ENCODE data around the gene CDK17. TPM values are rescaled to one million over a fixed set of nuclear protein-coding genes. Genes with fewer than 3 reads are reported as not detected.
A peak's percentile ranks its signal among the peaks of the same experiment; 100 is the strongest.

The CDK17 gene
- total RNA-seq, 1 donor from 2014 or later, result 112 TPM

- H3K9me3 Mint-ChIP-seq (ENCODE audit: unreplicated experiment), result no peaks in the 10 kb centered on the region
- peaks cover 47% of the 10 kb centered on the region for H3K4me1 Mint-ChIP-seq (ENCODE audit: unreplicated experiment)
- peak; percentile 57 for DNase-seq (ENCODE audit: low spot score)
- H3K36me3 Mint-ChIP-seq (ENCODE audit: low read depth, unreplicated experiment), result peaks cover 11% of the 10 kb centered on the region
- H3K27ac Mint-ChIP-seq (ENCODE audit: unreplicated experiment), result peak overlapping the region; percentile 98
- no peak for TF ChIP-seq CTCF (IDR thresholded peaks at IDR 0.05; ENCODE audit: unreplicated experiment)
- peaks cover 21% of the 10 kb centered on the region for H3K27me3 Mint-ChIP-seq (ENCODE audit: unreplicated experiment)
- peak overlapping the region; percentile 100 for H3K4me3 Mint-ChIP-seq (ENCODE audit: unreplicated experiment)
Observed at GRCh38 chr12:96399120-96399918, 920 bp downstream of the CDK17 start.

- Mint-ChIP-seq H3K4me1 (ENCODE audit: unreplicated experiment) (peaks cover 43% of the 10 kb centered on the region), H3K27ac (ENCODE audit: unreplicated experiment) (peak overlapping the region; percentile 98), H3K27me3 (ENCODE audit: unreplicated experiment) (peaks cover 21% of the 10 kb centered on the region), H3K4me3 (ENCODE audit: unreplicated experiment) (peak overlapping the region; percentile 100), H3K9me3 (ENCODE audit: unreplicated experiment) (no peaks in the 10 kb centered on the region), H3K36me3 (ENCODE audit: low read depth, unreplicated experiment) (peaks cover 11% of the 10 kb centered on the region)
- no peak for DNase-seq (ENCODE audit: low spot score)
- no peak for TF ChIP-seq CTCF (IDR thresholded peaks at IDR 0.05; ENCODE audit: unreplicated experiment)
Observed at GRCh38 chr12:96398424-96399119, 1.7 kb downstream of the CDK17 start.

GRCh38 chr12:96397756-96398423 is 2.3 kb downstream of the CDK17 start:
- TF ChIP-seq CTCF (IDR thresholded peaks at IDR 0.05; ENCODE audit: unreplicated experiment), result no peak
- Mint-ChIP-seq H3K4me1 (ENCODE audit: unreplicated experiment) (peaks cover 43% of the 10 kb centered on the region), H3K4me3 (ENCODE audit: unreplicated experiment) (peak overlapping the region; percentile 100), H3K27me3 (ENCODE audit: unreplicated experiment) (peaks cover 21% of the 10 kb centered on the region), H3K27ac (ENCODE audit: unreplicated experiment) (peak overlapping the region; percentile 98), H3K36me3 (ENCODE audit: low read depth, unreplicated experiment) (peaks cover 11% of the 10 kb centered on the region), H3K9me3 (ENCODE audit: unreplicated experiment) (no peaks in the 10 kb centered on the region)
- DNase-seq (ENCODE audit: low spot score), result no peak

GRCh38 chr12:96396914-96397313 is 3.3 kb downstream of the CDK17 start:
- Mint-ChIP-seq H3K27ac (ENCODE audit: unreplicated experiment) (peak overlapping the region; percentile 84), H3K4me3 (ENCODE audit: unreplicated experiment) (peak overlapping the region; percentile 100), H3K27me3 (ENCODE audit: unreplicated experiment) (peaks cover 21% of the 10 kb centered on the region), H3K9me3 (ENCODE audit: unreplicated experiment) (no peaks in the 10 kb centered on the region), H3K4me1 (ENCODE audit: unreplicated experiment) (peaks cover 47% of the 10 kb centered on the region), H3K36me3 (ENCODE audit: low read depth, unreplicated experiment) (peaks cover 11% of the 10 kb centered on the region)
- no peak for DNase-seq (ENCODE audit: low spot score)
- TF ChIP-seq CTCF (IDR thresholded peaks at IDR 0.05; ENCODE audit: unreplicated experiment), result no peak
